K562 (cell line): ENCODE data around the gene FANCD2OS. TPM values are rescaled to one million over a fixed set of nuclear protein-coding genes. Genes with fewer than 3 reads are reported as not detected.
A peak's percentile ranks its signal among the peaks of the same experiment; 100 is the strongest.

Source experiments
- CBFB ChIP-seq: sonication (generic); formaldehyde crosslinking; IDR thresholded peaks from 2 replicates; pipeline ENCODE4 v1.4.0; 2020; ENCODE audit warnings: mild to moderate bottlenecking, missing genetic modification reagents
- EHMT2 ChIP-seq: fragments of 450-650 bp; IDR thresholded peaks from 2 replicates; pipeline ENCODE4 v1.6.1; 2018; ENCODE audit warnings: antibody characterized with exemption
- HDAC1 ChIP-seq, 2 experiments: fragments of 450-650 bp; IDR thresholded peaks; 2 replicates each; pipeline ENCODE4 v1.6.1; 2016 to 2017; ENCODE audit warnings: inconsistent platforms in 1 of 2, mild to moderate bottlenecking in 1 of 2, moderate library complexity in 1 of 2
- MAFF ChIP-seq: IDR thresholded peaks from 2 replicates; pipeline ENCODE4 v1.6.1; 2012; ENCODE audit warnings: low read length, improper control_type of control experiment
- SMAD1 ChIP-seq: fragments of 150-350 bp; IDR thresholded peaks from 2 replicates; pipeline ENCODE4 v1.6.1; 2014; ENCODE audit warnings: low read length, low read depth; ENCODE audit not compliant: partially characterized antibody
- SOX6 ChIP-seq: fragments of 450-650 bp; IDR thresholded peaks from 2 replicates; pipeline ENCODE4 v1.6.1; 2014; ENCODE audit warnings: mild to moderate bottlenecking
- XRCC4 ChIP-seq: IDR thresholded peaks from one replicate; pipeline ENCODE4 v1.6.1; 2011; ENCODE audit not compliant: insufficient read depth, insufficient read length; ENCODE audit errors: extremely low read depth
- ZNF224 ChIP-seq: sonication (generic); formaldehyde crosslinking; IDR thresholded peaks from 2 replicates; pipeline ENCODE4 v1.8.0; 2022; ENCODE audit warnings: mild to moderate bottlenecking, missing genetic modification reagents
- ZNF695 ChIP-seq: fragments of 450-650 bp; formaldehyde crosslinking; IDR thresholded peaks from 2 replicates; pipeline ENCODE4 v1.4.0; 2020; ENCODE audit warnings: mild to moderate bottlenecking, moderate library complexity
- polyA plus RNA-seq, 8 experiments: library from polyadenylated mRNA; depleted of rRNA in 4 of 8; stranded (reverse) in 5 of 8; unstranded in 3 of 8; fragments of >200 nt; fragmentation: Nextera tagmentation in 2 of 8; fragmentation: Illumina TruSeq in 1 of 8; extraction: Ambion mirVana in 2 of 8; extraction: Trizol in 1 of 8; gene quantifications; 2 replicates each; pipeline versions ENCODE4 v1.2.1 to v1.2.3, GENCODE V29; 2011 to 2014; ENCODE audit warnings: inconsistent platforms in 1 of 8, missing spikeins in 1 of 8
- total RNA-seq, 7 experiments: library from RNA; depleted of rRNA in 6 of 7; stranded (reverse); fragments of >200 nt in 6 of 7; fragmentation: Illumina TruSeq in 2 of 7; extraction: Trizol in 2 of 7; gene quantifications; 2 replicates each; pipeline versions ENCODE4 v1.2.1 to v1.2.3, GENCODE V29; 2011 to 2021; ENCODE audit warnings: low replicate concordance in 1 of 7
- TF ChIP-seq, protein P1 (sequence below): sonication (generic); formaldehyde crosslinking; IDR thresholded peaks from 2 replicates; pipeline ENCODE4 v1.9.0; 2022; ENCODE audit warnings: mild to moderate bottlenecking, missing genetic modification reagents
- TF ChIP-seq, protein P2 (sequence below): sonication (generic); formaldehyde crosslinking; IDR thresholded peaks from 2 replicates; pipeline ENCODE4 v1.8.0; 2022; ENCODE audit warnings: missing genetic modification reagents, mild to moderate bottlenecking, moderate library complexity, borderline replicate concordance
- TF ChIP-seq, protein P3 (sequence below): sonication (generic); formaldehyde crosslinking; IDR thresholded peaks from 2 replicates; pipeline ENCODE4 v1.8.1; 2023; ENCODE audit warnings: mild to moderate bottlenecking, missing genetic modification reagents
- TF ChIP-seq, protein P4 (sequence below): sonication (generic); formaldehyde crosslinking; IDR thresholded peaks from 2 replicates; pipeline ENCODE4 v1.8.0; 2022; ENCODE audit warnings: mild to moderate bottlenecking, missing genetic modification reagents
- TF ChIP-seq, protein P5 (sequence below): fragments of 200-400 bp; formaldehyde crosslinking; IDR thresholded peaks from 2 replicates; pipeline ENCODE4 v1.6.1; 2017; ENCODE audit warnings: mild to moderate bottlenecking, low read depth, low read length, moderate library complexity
- TF ChIP-seq, protein P6 (sequence below): sonication (generic); formaldehyde crosslinking; IDR thresholded peaks from 2 replicates; pipeline ENCODE4 v1.8.1; 2023; ENCODE audit warnings: mild to moderate bottlenecking, missing genetic modification reagents

The FANCD2OS gene
- total and polyA plus RNA-seq, 9 of the 15 experiments (the other 6 are each of a cell fraction or from before 2014, with no cell fraction given), result not detected

DNA sequence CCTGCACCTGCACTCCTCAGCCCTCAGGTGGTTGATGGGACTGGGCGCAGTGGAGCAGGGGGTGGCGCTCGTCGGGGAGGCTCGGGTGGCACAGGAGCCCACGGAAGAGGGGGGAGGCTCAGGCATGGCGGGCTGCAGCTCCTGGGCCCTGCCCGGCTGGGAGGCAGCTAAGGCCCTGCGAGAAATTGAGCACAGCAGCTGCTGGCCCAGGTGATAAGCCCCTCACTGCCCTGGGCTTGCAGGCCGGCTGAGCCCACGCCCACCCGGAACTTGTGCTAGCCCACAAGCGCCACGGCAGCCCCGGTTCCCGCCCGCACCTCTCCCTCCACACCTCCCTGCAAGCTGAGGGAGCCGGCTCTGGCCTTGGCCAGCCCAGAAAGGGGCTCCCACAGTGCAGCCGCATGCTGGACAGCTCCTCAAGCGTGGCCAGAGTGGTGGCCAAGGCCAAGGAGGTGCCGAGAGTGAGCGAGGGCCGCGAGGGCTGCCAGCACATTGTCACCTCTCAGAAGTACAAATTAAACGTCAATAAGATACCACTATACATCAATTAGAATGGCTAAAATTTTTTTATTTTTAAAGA is 28.5 kb upstream of the FANCD2OS start (continued):
- TF ChIP-seq, protein P1, sequence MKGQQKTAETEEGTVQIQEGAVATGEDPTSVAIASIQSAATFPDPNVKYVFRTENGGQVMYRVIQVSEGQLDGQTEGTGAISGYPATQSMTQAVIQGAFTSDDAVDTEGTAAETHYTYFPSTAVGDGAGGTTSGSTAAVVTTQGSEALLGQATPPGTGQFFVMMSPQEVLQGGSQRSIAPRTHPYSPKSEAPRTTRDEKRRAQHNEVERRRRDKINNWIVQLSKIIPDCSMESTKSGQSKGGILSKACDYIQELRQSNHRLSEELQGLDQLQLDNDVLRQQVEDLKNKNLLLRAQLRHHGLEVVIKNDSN (CRISPR knock-in tag), result no peak
- peak; percentile 49; the same call in 1 of the 2 replicates for TF ChIP-seq EHMT2
- TF ChIP-seq, protein P2, sequence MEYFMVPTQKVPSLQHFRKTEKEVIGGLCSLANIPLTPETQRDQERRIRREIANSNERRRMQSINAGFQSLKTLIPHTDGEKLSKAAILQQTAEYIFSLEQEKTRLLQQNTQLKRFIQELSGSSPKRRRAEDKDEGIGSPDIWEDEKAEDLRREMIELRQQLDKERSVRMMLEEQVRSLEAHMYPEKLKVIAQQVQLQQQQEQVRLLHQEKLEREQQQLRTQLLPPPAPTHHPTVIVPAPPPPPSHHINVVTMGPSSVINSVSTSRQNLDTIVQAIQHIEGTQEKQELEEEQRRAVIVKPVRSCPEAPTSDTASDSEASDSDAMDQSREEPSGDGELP (CRISPR knock-in tag), result peak; percentile 42
- TF ChIP-seq SMAD1, result no peak
- no peak for TF ChIP-seq SOX6
- TF ChIP-seq, protein P3, sequence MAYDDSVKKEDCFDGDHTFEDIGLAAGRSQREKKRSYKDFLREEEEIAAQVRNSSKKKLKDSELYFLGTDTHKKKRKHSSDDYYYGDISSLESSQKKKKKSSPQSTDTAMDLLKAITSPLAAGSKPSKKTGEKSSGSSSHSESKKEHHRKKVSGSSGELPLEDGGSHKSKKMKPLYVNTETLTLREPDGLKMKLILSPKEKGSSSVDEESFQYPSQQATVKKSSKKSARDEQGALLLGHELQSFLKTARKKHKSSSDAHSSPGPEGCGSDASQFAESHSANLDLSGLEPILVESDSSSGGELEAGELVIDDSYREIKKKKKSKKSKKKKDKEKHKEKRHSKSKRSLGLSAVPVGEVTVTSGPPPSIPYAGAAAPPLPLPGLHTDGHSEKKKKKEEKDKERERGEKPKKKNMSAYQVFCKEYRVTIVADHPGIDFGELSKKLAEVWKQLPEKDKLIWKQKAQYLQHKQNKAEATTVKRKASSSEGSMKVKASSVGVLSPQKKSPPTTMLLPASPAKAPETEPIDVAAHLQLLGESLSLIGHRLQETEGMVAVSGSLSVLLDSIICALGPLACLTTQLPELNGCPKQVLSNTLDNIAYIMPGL (CRISPR knock-in tag), result no peak
- TF ChIP-seq, protein P4, sequence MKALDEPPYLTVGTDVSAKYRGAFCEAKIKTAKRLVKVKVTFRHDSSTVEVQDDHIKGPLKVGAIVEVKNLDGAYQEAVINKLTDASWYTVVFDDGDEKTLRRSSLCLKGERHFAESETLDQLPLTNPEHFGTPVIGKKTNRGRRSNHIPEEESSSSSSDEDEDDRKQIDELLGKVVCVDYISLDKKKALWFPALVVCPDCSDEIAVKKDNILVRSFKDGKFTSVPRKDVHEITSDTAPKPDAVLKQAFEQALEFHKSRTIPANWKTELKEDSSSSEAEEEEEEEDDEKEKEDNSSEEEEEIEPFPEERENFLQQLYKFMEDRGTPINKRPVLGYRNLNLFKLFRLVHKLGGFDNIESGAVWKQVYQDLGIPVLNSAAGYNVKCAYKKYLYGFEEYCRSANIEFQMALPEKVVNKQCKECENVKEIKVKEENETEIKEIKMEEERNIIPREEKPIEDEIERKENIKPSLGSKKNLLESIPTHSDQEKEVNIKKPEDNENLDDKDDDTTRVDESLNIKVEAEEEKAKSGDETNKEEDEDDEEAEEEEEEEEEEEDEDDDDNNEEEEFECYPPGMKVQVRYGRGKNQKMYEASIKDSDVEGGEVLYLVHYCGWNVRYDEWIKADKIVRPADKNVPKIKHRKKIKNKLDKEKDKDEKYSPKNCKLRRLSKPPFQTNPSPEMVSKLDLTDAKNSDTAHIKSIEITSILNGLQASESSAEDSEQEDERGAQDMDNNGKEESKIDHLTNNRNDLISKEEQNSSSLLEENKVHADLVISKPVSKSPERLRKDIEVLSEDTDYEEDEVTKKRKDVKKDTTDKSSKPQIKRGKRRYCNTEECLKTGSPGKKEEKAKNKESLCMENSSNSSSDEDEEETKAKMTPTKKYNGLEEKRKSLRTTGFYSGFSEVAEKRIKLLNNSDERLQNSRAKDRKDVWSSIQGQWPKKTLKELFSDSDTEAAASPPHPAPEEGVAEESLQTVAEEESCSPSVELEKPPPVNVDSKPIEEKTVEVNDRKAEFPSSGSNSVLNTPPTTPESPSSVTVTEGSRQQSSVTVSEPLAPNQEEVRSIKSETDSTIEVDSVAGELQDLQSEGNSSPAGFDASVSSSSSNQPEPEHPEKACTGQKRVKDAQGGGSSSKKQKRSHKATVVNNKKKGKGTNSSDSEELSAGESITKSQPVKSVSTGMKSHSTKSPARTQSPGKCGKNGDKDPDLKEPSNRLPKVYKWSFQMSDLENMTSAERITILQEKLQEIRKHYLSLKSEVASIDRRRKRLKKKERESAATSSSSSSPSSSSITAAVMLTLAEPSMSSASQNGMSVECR (CRISPR knock-in tag), result no peak
- TF ChIP-seq, protein P5, sequence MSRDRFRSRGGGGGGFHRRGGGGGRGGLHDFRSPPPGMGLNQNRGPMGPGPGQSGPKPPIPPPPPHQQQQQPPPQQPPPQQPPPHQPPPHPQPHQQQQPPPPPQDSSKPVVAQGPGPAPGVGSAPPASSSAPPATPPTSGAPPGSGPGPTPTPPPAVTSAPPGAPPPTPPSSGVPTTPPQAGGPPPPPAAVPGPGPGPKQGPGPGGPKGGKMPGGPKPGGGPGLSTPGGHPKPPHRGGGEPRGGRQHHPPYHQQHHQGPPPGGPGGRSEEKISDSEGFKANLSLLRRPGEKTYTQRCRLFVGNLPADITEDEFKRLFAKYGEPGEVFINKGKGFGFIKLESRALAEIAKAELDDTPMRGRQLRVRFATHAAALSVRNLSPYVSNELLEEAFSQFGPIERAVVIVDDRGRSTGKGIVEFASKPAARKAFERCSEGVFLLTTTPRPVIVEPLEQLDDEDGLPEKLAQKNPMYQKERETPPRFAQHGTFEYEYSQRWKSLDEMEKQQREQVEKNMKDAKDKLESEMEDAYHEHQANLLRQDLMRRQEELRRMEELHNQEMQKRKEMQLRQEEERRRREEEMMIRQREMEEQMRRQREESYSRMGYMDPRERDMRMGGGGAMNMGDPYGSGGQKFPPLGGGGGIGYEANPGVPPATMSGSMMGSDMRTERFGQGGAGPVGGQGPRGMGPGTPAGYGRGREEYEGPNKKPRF, result no peak
- TF ChIP-seq ZNF695 (CRISPR knock-in tag), result no peak
- no peak for TF ChIP-seq XRCC4
- TF ChIP-seq MAFF, result no peak
- TF ChIP-seq, protein P6, sequence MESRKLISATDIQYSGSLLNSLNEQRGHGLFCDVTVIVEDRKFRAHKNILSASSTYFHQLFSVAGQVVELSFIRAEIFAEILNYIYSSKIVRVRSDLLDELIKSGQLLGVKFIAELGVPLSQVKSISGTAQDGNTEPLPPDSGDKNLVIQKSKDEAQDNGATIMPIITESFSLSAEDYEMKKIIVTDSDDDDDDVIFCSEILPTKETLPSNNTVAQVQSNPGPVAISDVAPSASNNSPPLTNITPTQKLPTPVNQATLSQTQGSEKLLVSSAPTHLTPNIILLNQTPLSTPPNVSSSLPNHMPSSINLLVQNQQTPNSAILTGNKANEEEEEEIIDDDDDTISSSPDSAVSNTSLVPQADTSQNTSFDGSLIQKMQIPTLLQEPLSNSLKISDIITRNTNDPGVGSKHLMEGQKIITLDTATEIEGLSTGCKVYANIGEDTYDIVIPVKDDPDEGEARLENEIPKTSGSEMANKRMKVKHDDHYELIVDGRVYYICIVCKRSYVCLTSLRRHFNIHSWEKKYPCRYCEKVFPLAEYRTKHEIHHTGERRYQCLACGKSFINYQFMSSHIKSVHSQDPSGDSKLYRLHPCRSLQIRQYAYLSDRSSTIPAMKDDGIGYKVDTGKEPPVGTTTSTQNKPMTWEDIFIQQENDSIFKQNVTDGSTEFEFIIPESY (CRISPR knock-in tag), result 0 out of 2 replicates have a peak, but pooled peaks have one; percentile 30
- no peak for TF ChIP-seq HDAC1 (IDR thresholded peaks at IDR 0.05)
- no peak for TF ChIP-seq ZNF224 (CRISPR knock-in tag)
- TF ChIP-seq CBFB, result no peak
